GM18502 (cell line): Measurements from ENCODE around the gene SH3BP4.

Experiments
- ATAC-seq: cut with Tn5 transposase; IDR thresholded peaks from one replicate; pipeline ENCODE4 v1.9.1; 2021; ENCODE audit warnings: mild to moderate bottlenecking; ENCODE audit not compliant: unreplicated experiment, poor library complexity

Gene SH3BP4

GRCh38 chr2:235030126-235030525 lies 78.3 kb downstream of the SH3BP4 start:
- ATAC-seq, result no peak

- no peak for ATAC-seq
Measured at GRCh38 chr2:235030936-235031335, 79.1 kb downstream of the SH3BP4 start.

- ATAC-seq, result no peak
Measured at GRCh38 chr2:235031686-235032373, 80.0 kb downstream of the SH3BP4 start.

GRCh38 chr2:235032466-235032865 lies 80.6 kb downstream of the SH3BP4 start:
- no peak for ATAC-seq

- ATAC-seq, result no peak
Measured at GRCh38 chr2:235032949-235033348, 81.1 kb downstream of the SH3BP4 start.

- ATAC-seq, result no peak
Measured at GRCh38 chr2:235034265-235035118, 82.7 kb downstream of the SH3BP4 start.

- ATAC-seq, result no peak
Measured at GRCh38 chr2:235037604-235038166, 85.9 kb downstream of the SH3BP4 start.

GRCh38 chr2:235041221-235041917 lies 89.6 kb downstream of the SH3BP4 start:
- ATAC-seq, result no peak

GRCh38 chr2:235041918-235042575 lies 90.2 kb downstream of the SH3BP4 start:
- no peak for ATAC-seq

GRCh38 chr2:235042576-235043515 lies 91.0 kb downstream of the SH3BP4 start:
- ATAC-seq, result no peak

- no peak for ATAC-seq
Measured at GRCh38 chr2:235043762-235044500, 92.1 kb downstream of the SH3BP4 start.

GRCh38 chr2:235044501-235045271 lies 92.9 kb downstream of the SH3BP4 start:
- peak; percentile 12 for ATAC-seq

- peak; percentile 75 for ATAC-seq
Measured at GRCh38 chr2:235045336-235045972, 93.6 kb downstream of the SH3BP4 start.

- ATAC-seq, result no peak
Measured at GRCh38 chr2:235045973-235046343, 94.1 kb downstream of the SH3BP4 start.

- no peak for ATAC-seq
Measured at GRCh38 chr2:235046589-235046988, 94.8 kb downstream of the SH3BP4 start.

- no peak for ATAC-seq
Measured at GRCh38 chr2:235047171-235048160, 95.6 kb downstream of the SH3BP4 start.
